Caki2 (cell line): ENCODE results near the gene GNAS-AS1. TPM values are rescaled to one million over a fixed set of nuclear protein-coding genes. Genes with fewer than 3 reads are reported as not detected.

ENCODE experiments used
- DNase-seq: peaks from one replicate; pipeline ENCODE4 v3.0.0-alpha.2; 2015; ENCODE audit warnings: low read depth
- in situ Hi-C: cut with HindIII; loops from 2 replicates; pipeline ENCODE4 v1.10.0; 2016; ENCODE audit warnings: low sequenced_read_pairs, low pct_unique_long_range_greater_than_20kb, mixed read lengths
- total RNA-seq: library from RNA; depleted of rRNA; stranded (reverse); fragments of >200 nt; shearing (Covaris generic); gene quantifications from 2 replicates; pipeline ENCODE4 v1.2.3, GENCODE V29; 2014; ENCODE audit warnings: low replicate concordance

Gene GNAS-AS1
- total RNA-seq, 1 experiment from 2014 or later, result 3.1 TPM

GRCh38 chr20:58869662-58870227 lies 19.0 kb upstream of the GNAS-AS1 start:
- in situ Hi-C loops, result no loop called here
- DNase-seq, result no peak

GRCh38 chr20:58868795-58869194 lies 18.1 kb upstream of the GNAS-AS1 start:
- in situ Hi-C loops, result no loop called here
- DNase-seq, result no peak

- in situ Hi-C loops, result no loop called here
- no peak for DNase-seq
These were observed 16.5 kb upstream of the GNAS-AS1 start for GRCh38 chr20:58867211-58867610.

DNA sequence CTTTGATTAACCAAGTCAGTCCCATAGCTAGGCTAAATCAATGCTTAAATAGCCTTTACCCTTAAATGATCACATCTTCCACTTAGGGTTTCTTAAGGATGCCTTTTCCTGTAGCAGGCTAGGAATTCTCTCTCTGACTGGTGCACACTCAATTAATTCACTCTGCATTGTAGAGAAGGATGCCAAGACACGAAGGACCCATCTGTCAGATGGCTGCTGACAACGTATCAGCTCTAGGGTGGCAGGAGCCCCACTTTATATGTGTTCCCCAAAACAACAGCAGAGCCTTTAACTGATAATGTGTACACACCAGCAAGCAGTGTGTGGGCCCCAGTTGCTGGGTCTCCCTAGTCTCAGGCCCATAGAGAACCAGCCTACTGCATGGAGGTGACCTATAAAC lies 15.1 kb upstream of the GNAS-AS1 start:
- in situ Hi-C loops, result no loop called here

DNA sequence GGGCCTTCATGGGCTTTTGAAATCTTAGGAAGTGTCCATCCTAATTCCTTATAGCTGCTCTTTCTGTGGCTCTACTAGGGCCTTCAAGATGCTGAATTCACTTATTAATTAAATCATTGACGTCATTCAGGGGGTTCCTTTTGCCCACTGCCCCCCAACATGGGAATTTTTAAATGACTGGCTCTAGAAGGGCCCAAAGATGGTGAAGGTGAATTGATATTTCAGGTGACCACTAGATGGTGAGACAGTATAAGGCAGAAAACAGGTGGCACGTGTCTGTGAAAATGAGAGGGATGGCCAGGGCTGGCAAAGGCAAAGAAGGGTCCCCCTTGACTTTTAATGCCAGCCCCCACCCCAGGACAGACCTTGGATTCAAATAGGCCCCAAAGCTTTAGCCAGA lies 13.6 kb upstream of the GNAS-AS1 start:
- in situ Hi-C loops, result no loop called here
- no peak for DNase-seq

More for the DNA sequence above, 15.1 kb upstream of the GNAS-AS1 start:
- no peak for DNase-seq

GRCh38 chr20:58863044-58863790 lies 12.5 kb upstream of the GNAS-AS1 start:
- in situ Hi-C loops, result no loop called here
- no peak for DNase-seq

DNA sequence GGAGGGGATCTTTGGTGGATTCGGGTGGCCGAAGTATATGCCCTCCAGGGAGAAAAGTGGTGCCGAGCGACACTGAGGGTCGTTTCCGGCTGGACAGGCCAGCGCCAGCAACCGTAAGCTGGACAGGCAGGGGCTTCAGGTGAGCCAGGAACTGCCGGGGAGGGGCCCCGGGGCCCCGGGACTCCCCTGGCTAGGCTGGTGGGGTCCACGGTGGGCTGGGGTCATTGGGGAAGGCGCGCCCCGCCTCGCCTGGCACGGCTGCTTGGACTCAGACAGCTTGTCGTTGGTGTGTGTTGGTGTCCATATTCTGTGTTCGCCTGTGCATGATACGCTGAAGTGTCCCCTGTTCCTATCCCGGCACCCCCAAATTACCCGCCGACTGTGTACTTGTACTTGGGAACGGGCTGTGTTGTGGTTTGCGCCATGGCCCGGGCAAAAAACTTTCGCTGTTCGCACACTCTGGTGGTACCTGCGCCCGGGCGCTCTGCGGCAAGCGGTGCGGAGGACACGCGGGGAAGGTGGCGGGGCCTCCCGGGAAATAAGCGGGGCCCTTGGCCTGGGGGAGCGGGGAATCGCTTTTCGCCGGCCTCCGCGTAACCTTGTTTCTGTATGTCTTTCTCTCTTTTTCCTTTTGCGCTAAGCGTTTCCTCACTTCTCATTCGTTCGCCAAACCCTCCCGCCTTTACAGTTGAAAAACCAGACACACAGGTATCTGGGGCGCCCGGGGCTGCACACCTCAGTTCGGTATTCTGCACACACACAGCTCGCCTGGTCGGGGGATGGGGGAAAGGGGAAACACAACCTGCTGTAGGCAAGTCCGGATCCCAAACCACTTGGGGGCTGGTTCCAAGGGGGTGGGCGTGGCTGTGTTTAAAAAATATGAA lies 5.0 kb upstream of the GNAS-AS1 start:
- in situ Hi-C loops, result no loop called here

GRCh38 chr20:58854638-58855471 lies 4.2 kb upstream of the GNAS-AS1 start:
- in situ Hi-C loops, result no loop called here
- no peak for DNase-seq

More for the DNA sequence above, 5.0 kb upstream of the GNAS-AS1 start:
- DNase-seq, result no peak

DNA sequence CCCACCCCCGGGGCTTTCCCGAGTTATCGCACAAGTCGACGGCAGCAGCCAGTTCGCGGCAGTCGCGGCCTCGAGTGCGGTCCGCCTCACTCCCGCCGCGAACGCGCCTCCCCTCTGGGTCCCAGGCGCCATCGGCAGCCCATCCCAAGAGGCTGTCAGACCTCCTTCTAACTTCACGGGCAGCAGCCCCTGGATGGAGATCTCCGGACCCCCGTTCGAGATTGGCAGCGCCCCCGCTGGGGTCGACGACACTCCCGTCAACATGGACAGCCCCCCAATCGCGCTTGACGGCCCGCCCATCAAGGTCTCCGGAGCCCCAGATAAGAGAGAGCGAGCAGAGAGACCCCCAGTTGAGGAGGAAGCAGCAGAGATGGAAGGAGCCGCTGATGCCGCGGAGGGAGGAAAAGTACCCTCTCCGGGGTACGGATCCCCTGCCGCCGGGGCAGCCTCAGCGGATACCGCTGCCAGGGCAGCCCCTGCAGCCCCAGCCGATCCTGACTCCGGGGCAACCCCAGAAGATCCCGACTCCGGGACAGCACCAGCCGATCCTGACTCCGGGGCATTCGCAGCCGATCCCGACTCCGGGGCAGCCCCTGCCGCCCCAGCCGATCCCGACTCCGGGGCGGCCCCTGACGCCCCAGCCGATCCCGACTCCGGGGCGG lies 3.4 kb upstream of the GNAS-AS1 start:
- in situ Hi-C loops, result no loop called here
- DNase-seq, result no peak

GRCh38 chr20:58853466-58853865 lies 2.8 kb upstream of the GNAS-AS1 start:
- in situ Hi-C loops, result no loop called here
- DNase-seq, result no peak

DNA sequence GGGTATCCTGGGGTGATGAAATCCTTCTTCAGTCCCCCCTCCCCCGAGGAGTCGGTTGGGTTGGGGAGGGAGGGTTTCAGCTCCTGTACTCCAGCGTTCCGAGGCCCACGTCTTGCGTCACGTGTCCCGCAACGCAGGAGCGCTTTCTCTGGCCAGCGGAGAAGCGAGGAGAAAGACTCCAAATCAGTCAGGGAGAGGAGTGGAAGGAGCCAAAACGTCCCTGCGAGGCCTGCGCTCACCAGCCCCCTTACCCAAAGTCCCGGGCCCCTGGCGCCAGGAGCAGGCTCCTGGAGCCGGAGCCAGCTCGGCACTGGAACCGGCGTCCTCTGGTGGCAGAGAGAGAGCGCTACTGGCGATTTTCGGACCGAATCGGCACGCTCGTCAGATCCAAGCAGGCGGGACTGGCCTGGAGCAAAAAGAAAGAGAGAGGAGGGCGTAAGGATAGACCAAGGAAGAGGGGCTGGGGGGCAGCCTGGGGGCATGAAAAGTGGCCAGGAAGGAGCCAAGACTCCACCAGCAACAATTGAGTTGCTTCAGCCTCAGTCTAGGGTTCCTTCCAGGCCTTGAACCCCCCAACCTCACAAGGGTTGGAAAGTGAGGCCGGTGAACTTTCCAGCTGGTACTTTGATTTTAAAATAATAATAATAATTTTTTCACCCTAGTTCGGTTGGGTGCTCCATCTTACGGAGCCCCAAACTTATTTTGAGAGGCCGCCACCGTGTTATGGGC lies 2.0 kb upstream of the GNAS-AS1 start, which contains the start of gene GNAS:
GNAS (plus strand) TSS at position 174 of the 729 bp plus-strand sequence.
- in situ Hi-C loops, result no loop called here
- DNase-seq, result peak; percentile 48

GRCh38 chr20:58851969-58852458 lies 1.3 kb upstream of the GNAS-AS1 start:
- no peak for DNase-seq
- in situ Hi-C loops, result no loop called here

DNA sequence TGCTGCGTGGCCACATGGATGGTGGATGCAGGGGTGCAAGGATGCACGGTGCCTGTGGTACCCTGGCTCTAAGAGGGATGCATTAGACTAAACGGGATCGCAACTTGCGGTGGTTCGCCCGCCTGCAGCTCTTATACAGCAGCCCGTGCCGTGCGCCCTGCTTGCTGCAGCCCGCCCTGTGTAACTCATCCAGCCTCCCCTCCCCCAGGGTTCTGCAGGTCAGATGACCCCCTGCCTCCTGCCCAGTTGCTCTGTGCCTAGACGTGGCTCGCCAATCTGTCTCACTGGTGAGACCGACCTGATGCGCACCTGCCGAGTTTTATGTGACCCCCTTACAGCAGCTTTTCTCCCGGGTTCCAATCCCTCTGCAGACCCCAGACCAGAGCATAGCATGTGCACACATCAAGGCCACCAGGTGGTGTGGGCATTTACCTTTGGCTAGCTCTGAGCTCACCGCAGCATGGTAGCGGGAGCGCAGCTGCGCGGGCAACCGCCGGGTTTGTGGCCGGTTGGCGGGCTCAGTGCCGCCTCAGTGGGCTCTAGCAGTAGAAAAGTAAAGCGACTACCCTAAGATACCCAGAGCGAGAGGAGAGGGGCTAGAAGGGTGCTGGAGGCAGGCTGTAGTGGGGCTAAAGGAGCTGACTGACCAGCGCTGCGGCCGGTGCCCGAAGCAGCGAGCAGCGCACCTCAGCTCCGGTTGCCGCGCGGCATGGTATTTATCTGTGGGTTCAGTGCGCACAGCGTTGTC lies 693 bp upstream of the GNAS-AS1 start:
- in situ Hi-C loops, result no loop called here
- DNase-seq, result no peak

DNA sequence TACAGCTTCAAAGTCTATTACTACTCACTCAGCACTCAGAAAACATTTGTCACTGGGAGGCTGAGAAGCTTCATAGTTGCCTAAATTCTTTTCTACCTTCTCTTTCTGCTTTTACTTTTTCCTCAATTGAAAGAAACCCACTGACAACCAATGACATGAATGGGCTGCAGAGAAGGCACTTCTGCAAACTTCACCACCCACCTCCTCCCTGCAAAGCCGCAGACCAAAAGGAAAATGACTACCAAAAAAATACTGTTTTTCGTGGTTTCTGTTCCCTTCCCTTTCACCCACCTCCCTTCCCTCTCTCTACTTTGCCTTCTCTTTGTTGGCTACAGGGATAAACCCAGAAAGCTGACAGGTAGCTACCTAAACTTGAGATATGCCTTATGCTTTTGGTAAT lies 3.2 kb downstream of the GNAS-AS1 start:
- in situ Hi-C loops, result loop anchor here (25.0 kb wide), 1 partner anchor 610 kb away; the partner anchor contains the start of gene ANKRD60
- no peak for DNase-seq

DNA sequence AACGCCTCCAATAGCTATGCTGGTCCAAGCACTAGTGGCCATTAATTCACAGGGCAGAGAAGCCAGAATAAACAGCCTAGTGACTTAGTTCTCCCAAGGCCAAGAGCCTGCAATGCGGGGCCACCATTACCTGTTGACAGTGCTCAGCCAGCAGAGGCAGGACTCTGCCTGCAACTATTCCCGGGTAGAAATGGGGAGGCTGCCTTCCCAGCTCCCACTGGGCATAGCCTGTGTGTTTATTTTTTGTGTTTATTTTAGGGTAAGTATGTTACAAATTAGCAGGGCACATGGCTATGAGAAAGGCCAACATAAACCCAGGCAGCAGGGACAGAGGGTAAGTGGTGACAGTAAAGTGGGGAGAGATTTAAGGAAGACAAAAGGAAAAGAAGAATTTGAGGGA lies 5.0 kb downstream of the GNAS-AS1 start:
- DNase-seq, result no peak
- in situ Hi-C loops, result loop anchor here (25.0 kb wide), 1 partner anchor 608 kb away; the partner anchor contains the start of gene ANKRD60

DNA sequence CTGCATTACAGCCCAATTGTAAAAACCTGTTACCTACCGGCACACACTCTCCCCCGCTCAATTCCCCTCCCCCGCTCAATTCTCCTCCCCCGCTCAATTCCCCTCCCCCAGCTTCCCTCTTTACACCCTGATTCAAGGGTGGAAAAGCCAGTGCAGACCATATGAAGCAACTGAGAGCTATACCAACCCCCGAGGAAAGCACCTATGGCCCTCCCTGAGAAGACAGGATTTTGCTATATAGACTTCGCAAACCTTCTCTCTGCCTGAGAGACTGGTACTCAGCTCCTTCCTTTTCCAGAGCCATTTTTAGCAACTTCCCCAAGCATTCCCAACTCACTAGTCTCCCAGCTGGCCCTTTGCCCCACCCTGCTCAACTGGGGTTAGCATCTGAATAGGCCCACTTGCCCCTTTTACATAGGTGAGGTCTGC lies 7.6 kb downstream of the GNAS-AS1 start:
- no peak for DNase-seq
- in situ Hi-C loops, result loop anchor here (25.0 kb wide), 1 partner anchor 606 kb away; the partner anchor contains the start of gene ANKRD60
